HG03439 (cell line): ENCODE data around the gene COL3A1.

Experiments used
- ATAC-seq: cut with Tn5 transposase; IDR thresholded peaks from one replicate; pipeline ENCODE4 v1.9.1; 2021; ENCODE audit warnings: mild to moderate bottlenecking, moderate library complexity; ENCODE audit not compliant: unreplicated experiment

Gene COL3A1

DNA sequence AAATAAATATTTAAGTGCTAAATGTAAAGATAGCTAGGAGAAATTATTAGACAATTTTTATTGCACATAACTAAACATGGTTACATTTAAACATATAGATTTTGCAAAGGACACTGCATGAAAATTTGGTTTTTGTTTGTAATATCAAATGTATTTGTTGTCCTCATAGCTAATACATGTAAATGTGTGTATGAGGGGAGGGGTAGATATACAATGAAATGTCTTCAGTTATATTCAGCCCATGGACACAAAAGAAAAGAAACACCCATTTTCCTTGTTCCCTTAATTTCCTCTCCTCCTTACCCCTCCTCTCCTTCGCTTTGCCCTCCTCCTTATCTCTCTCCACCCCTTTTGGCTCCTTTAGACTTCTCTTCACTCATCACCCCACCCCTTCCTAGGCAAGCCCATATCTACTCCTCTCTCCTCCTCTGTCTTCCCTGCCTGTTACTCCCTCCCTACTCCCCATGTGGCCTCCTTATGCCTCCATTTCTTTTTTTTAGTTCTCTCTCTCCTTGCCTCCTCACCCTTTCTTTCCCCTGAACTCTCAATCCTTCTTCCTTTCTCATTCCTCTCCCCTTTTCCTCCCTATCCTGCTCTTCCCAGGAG, 1.4 kb downstream of the COL3A1 start:
- no peak for ATAC-seq

GRCh38 chr2:188976545-188977268, 2.5 kb downstream of the COL3A1 start:
- no peak for ATAC-seq

DNA sequence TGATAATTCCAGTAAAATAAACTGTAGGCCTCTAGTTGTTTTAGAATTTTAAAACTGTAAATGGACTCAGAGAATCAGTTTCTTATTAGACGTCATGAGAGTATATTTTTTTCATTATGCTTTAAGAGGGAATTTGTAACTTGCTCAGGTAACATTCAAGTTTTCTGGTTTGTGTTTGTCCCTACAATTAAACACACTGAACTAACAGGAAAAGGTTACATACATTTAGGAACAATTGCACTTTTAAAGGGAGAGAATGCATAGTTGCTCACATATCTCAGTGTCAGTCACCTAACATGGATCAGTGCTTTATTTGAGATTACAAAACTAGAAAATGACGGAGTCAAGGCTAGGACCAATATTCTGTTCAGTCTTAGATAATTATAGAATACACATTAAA, 3.1 kb downstream of the COL3A1 start:
- no peak for ATAC-seq

DNA sequence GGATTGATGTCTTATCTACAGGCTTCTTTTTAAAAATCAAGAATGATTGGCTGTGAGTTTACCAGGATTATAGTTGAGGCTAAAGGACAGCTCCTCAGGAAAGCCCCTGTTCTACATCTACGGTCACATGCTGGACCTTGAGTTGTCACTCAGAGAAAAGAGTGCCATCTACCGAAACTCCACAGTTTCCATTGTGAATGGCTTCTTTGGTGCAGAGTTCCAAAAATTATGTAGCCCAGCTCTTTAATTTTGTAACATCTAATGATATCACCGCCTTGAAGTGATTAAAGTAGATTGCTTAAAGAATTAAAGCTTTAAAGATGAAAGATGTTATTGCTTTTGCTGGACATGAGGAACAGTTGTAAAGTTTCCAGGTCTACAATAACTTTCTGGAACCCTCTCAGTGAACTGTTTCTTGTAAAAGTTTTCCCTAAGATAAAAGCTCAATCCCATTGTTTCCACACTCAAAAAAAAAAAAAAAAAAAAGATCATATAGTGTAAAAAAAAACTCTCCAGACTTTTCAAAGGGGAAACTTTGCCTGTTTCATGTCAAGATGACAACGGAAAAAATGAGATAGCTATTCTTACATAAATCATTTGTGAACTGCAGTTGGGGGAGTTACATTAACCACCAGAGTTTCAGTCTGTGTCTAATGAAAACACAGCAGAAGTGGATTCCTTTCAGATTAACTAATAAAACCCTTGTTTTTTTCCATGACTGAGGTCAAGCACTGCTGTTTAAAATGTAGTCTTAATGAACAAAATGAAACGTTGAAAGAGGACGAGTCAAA, 4.3 kb downstream of the COL3A1 start:
- ATAC-seq = peak; percentile 92

GRCh38 chr2:188979187-188980114, 5.3 kb downstream of the COL3A1 start:
- ATAC-seq = peak; percentile 12

- no peak for ATAC-seq
Measured at GRCh38 chr2:188983427-188984064, 9.4 kb downstream of the COL3A1 start.

- no peak for ATAC-seq
Measured at GRCh38 chr2:188984065-188984491, 9.9 kb downstream of the COL3A1 start.

DNA sequence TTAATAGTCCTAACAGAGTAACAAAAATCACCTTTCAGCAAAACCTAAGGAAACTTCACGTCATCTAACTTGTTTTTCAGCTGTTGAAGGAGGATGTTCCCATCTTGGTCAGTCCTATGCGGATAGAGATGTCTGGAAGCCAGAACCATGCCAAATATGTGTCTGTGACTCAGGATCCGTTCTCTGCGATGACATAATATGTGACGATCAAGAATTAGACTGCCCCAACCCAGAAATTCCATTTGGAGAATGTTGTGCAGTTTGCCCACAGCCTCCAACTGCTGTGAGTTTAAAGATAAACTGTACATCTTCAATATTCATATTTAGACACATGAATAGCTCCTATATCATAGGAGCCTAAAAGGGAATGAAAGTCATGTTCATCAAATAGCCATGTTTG, 10.5 kb downstream of the COL3A1 start:
- ATAC-seq = no peak

DNA sequence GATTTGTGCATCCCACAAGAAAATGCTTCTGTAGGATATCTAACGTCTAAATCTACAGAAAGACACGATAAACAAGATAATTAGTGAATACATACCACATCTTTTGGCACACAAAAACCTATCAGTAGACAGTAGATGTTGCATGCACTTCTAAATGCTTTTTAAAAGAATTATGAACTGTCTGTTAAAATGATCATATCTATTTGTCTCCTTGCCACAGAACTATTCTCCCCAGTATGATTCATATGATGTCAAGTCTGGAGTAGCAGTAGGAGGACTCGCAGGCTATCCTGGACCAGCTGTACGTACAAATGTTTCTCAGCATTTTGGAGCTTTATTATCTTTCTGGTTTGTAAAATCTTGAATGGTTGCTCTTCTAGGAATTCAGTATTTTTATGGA, 12.7 kb downstream of the COL3A1 start:
- ATAC-seq = no peak

DNA sequence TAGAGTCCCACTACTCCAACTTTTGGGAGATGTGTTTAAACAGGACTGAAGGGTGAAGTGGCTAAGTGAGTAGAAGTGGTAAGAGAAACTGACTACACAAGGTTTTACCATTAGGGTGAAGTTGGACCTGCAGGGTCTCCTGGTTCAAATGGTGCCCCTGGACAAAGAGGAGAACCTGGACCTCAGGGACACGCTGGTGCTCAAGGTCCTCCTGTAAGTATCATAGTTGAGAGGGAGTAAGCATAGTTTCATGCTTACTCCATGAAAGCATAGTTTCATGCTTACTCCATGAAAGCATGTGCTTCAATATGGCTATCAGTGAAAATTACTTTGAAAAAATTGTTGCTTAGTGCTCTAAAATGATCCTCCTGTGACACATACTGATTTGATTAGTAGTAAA, 19.1 kb downstream of the COL3A1 start:
- ATAC-seq = no peak

GRCh38 chr2:188997263-188997662, 23.1 kb downstream of the COL3A1 start:
- no peak for ATAC-seq

- no peak for ATAC-seq
Measured at GRCh38 chr2:189000221-189000620, 26.0 kb downstream of the COL3A1 start.

DNA sequence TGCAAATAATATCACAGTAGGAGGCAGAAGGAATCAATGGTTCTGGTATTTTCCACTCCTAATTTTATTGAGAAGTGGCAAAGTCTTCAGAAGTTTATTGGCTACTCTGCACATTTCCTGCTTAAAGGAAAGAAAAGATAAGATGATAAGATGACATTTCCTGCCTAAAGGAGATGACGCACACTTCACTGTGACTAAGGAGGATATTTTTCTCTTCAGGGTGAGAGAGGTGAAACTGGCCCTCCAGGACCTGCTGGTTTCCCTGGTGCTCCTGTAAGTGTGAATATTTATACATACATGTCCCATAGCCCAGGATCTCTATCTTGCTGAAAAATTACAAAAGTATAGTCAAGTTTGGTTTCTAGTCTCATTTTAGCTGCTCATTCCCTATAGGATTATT, 27.9 kb downstream of the COL3A1 start:
- no peak for ATAC-seq

GRCh38 chr2:189008555-189009262, 34.5 kb downstream of the COL3A1 start:
- no peak for ATAC-seq

GRCh38 chr2:189010536-189010935, 36.4 kb downstream of the COL3A1 start:
- ATAC-seq = no peak

DNA sequence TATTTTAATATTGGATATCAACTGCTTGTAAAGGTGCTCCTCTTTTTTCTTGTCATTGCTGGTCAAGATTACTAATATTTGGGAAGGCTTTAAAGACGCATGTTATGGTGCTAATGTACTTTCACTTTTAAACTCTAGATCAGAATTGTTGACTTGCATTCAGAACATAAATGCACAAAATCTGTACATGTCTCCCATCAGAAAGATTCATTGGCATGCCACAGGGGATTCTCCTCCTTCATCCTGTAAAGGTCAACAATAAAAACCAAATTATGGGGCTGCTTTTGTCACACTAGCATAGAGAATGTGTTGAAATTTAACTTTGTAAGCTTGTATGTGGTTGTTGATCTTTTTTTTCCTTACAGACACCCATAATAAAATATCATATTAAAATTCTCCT, 38.2 kb downstream of the COL3A1 start:
- no peak for ATAC-seq

- no peak for ATAC-seq
Measured at GRCh38 chr2:189013031-189013430, 38.9 kb downstream of the COL3A1 start.

DNA sequence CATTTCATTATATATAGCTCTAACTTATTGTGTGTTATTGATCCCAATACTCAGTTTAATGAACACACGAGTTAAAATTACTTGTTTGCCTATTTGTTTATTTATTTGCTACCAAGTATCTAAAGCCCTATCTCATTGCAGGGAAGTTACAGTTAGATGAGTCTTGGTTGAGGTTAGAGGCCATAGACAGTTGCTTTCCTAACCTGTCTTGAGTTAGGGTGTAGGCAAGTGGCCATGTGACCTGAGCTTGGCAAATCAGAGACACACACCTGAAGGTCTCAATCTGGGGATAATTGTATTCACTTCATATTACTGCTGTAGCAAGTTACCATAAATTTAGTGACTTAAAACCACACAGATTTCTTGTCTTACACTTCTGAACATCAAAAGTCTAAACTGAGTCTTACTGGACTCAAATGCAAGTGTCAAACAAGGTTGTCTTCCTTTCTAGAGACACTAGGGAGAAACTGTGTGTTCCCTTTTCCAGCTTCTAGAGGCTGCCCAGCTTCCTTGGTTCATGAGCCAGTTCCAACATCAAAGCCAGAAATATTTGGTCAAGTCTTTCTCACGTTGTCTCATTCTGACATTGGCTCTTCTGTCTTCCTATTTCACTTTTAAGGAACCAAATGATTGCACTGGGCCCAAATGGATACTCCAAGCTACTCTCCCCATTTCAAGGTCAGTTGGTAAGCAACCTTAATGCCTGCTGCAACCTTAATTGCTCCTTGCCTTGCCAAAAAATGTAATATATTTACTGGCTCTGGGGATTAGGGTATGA, 39.7 kb downstream of the COL3A1 start:
- ATAC-seq = no peak
